Esophagus squamous epithelium (tissue), 4 donors: ENCODE results near the gene SAP30L.

Source experiments
- POLR2A ChIP-seq, 4 donors: fragments of 450-650 bp; IDR thresholded peaks; one replicate each; pipeline ENCODE4 v1.6.1; 2017; ENCODE audit warnings: antibody characterized with exemption in 4 of 4, mild to moderate bottlenecking in 4 of 4, moderate library complexity in 3 of 4
- TF ChIP-seq, protein P1 (sequence below), 6 experiments: fragments of 450-650 bp in 4 of 6; fragments of 200-600 bp in 2 of 6; sonication (generic) in 2 of 6; IDR thresholded peaks; one replicate each; pipeline ENCODE4 v1.5.1; 2016 to 2019; ENCODE audit warnings: antibody characterized with exemption in 6 of 6, mild to moderate bottlenecking in 4 of 6, moderate library complexity in 4 of 6

- TF ChIP-seq, protein P1, sequence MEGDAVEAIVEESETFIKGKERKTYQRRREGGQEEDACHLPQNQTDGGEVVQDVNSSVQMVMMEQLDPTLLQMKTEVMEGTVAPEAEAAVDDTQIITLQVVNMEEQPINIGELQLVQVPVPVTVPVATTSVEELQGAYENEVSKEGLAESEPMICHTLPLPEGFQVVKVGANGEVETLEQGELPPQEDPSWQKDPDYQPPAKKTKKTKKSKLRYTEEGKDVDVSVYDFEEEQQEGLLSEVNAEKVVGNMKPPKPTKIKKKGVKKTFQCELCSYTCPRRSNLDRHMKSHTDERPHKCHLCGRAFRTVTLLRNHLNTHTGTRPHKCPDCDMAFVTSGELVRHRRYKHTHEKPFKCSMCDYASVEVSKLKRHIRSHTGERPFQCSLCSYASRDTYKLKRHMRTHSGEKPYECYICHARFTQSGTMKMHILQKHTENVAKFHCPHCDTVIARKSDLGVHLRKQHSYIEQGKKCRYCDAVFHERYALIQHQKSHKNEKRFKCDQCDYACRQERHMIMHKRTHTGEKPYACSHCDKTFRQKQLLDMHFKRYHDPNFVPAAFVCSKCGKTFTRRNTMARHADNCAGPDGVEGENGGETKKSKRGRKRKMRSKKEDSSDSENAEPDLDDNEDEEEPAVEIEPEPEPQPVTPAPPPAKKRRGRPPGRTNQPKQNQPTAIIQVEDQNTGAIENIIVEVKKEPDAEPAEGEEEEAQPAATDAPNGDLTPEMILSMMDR (IDR thresholded peaks at IDR 0.05) = no peak
- no peak for TF ChIP-seq POLR2A (IDR thresholded peaks at IDR 0.05)
Observed at GRCh38 chr5:154486427-154486866, 40.6 kb downstream of the SAP30L start.
